ENCODE measurements around the gene CASP10. TPM values are rescaled to one million over a fixed set of nuclear protein-coding genes. Genes with fewer than 3 reads are reported as not detected.

CASP10 gene
- total and polyA plus RNA-seq, 8 donors = 2.6 to 34.9 (median 9.6) TPM

GRCh38 chr2:201260302-201260800 lies 77.4 kb downstream of the CASP10 start, which contains the start of gene CASP8:
Gene CASP8 (plus strand): TSS chr2:201260536. CDS start chr2:201266487, 5,951 bp downstream.
- WGBS, 5 donors = 61 to 82% (median 74%) methylated on average over 10 of the region's 10 CpGs
- peaks cover 6 to 76% (median 36%) of the 10 kb centered on the region in 4 donors for H3K4me1 ChIP-seq
- DNase-seq = peak; percentile 50 to 59
- TF ChIP-seq POLR2A (IDR thresholded peaks at IDR 0.05) (no peak), POLR2AphosphoS5 (IDR thresholded peaks at IDR 0.05) (peak in 2 of 3 donors; percentile 83 to 84), CTCF (IDR thresholded peaks at IDR 0.05) (no peak), EP300 (IDR thresholded peaks at IDR 0.05) (no peak)
- H3K27me3 ChIP-seq = no peaks in the 10 kb centered on the region
- H3K4me3 ChIP-seq = peak within 1 kb of the TSS; percentile 8 to 66 (median 56)
- H3K27ac ChIP-seq = peak within 1 kb of the TSS; percentile 34 to 96 (median 88)
- no peaks in the 10 kb centered on the region for H3K36me3 ChIP-seq
- intact Hi-C loops (cut with DNase I; ENCODE audit: low total_unique reads) = no loop called here
- H3K9me3 ChIP-seq = no peaks in the 10 kb centered on the region

DNA sequence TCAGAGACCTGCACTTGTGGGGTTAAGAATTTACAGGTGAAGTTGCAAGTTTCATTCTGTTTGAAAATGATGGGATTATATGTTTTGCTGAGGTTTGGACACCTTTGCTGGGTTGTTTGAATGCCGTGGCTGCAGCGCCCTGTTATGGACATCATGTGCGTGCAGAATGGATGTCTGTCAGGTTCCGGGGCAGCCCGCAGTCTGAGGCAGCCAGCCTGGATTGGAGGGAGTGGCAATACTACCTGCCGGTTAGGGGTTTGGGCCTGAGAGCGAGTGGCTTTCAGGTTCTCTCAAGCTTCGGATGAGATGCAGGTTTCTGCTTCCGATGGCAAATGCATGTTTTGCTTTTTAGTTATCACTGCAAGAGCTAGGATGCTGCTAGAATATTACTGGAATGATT lies 78.5 kb downstream of the CASP10 start:
- H3K4me1 ChIP-seq = peaks cover 6 to 70% (median 36%) of the 10 kb centered on the region in 4 donors
- peak overlapping the region in 2 of 5 donors; percentile 96 for H3K27ac ChIP-seq
- H3K27me3 ChIP-seq = no peaks in the 10 kb centered on the region
- DNase-seq = no peak
- no peaks in the 10 kb centered on the region for H3K9me3 ChIP-seq
- TF ChIP-seq POLR2A (IDR thresholded peaks at IDR 0.05) = no peak
- TF ChIP-seq EP300 (IDR thresholded peaks at IDR 0.05) = no peak
- no peak for TF ChIP-seq CTCF (IDR thresholded peaks at IDR 0.05)
- no peak for TF ChIP-seq POLR2AphosphoS5 (IDR thresholded peaks at IDR 0.05)
- H3K36me3 ChIP-seq = peaks cover 1 to 5% (median 3%) of the 10 kb centered on the region in 4 donors
- intact Hi-C loops (cut with DNase I; ENCODE audit: low total_unique reads) = no loop called here
- 59 to 79% (median 64%) methylated on average over 9 of the region's 9 CpGs for WGBS, 5 donors
- peak overlapping the region in 3 of 4 donors; percentile 26 to 43 (median 38) for H3K4me3 ChIP-seq

GRCh38 chr2:201261906-201262305 lies 79.0 kb downstream of the CASP10 start:
- DNase-seq = no peak
- H3K27ac ChIP-seq = peak overlapping the region in 2 of 5 donors; percentile 96
- WGBS, 5 donors = 65 to 80% (median 76%) methylated on average over 2 of the region's 2 CpGs

DNA sequence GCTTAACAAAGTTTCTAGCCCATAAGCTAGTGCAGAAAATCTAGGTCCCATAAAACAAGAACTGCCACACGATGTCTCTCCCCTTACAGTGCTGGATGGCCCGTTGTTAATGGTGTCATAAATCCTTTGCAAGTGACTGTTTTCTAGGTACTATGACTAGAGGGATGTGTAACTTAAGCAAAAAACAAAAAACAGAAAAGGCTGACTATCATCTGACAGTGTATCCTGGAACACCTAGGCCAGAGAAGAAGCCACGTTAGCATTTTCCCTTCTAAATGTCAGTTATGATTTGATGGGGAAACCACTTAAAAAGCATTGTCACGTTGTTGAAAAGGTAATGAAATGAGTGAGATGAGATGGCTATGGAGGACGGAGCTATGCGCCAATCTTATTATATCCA lies 79.8 kb downstream of the CASP10 start:
- peaks cover 6 to 58% (median 27%) of the 10 kb centered on the region in 4 donors for H3K4me1 ChIP-seq
- no peak for TF ChIP-seq EP300 (IDR thresholded peaks at IDR 0.05)
- no peak for TF ChIP-seq POLR2AphosphoS5 (IDR thresholded peaks at IDR 0.05)
- TF ChIP-seq POLR2A (IDR thresholded peaks at IDR 0.05) = no peak
- no peak for TF ChIP-seq CTCF (IDR thresholded peaks at IDR 0.05)

More at GRCh38 chr2:201261906-201262305, 79.0 kb downstream of the CASP10 start:
- intact Hi-C loops (cut with DNase I; ENCODE audit: low total_unique reads) = no loop called here
- Histone ChIP-seq H3K36me3 (peaks cover 5 to 9% (median 7%) of the 10 kb centered on the region in 4 donors), H3K4me3 (peak overlapping the region in 3 of 4 donors; percentile 26 to 43 (median 38)), H3K4me1 (peaks cover 6 to 66% (median 35%) of the 10 kb centered on the region in 4 donors), H3K9me3 (no peaks in the 10 kb centered on the region), H3K27me3 (no peaks in the 10 kb centered on the region)
- TF ChIP-seq POLR2A (IDR thresholded peaks at IDR 0.05) (no peak), CTCF (IDR thresholded peaks at IDR 0.05) (no peak), POLR2AphosphoS5 (IDR thresholded peaks at IDR 0.05) (no peak), EP300 (IDR thresholded peaks at IDR 0.05) (no peak)

More for the DNA sequence above, 79.8 kb downstream of the CASP10 start:
- Histone ChIP-seq H3K27me3 (no peaks in the 10 kb centered on the region), H3K4me3 (no peak overlapping the region), H3K9me3 (no peaks in the 10 kb centered on the region), H3K27ac (no peak overlapping the region), H3K36me3 (peaks cover 12 to 18% (median 15%) of the 10 kb centered on the region in 4 donors)
- no peak for DNase-seq
- intact Hi-C loops (cut with DNase I; ENCODE audit: low total_unique reads) = no loop called here
- WGBS, 5 donors = 65 to 80% (median 72%) methylated on average over 6 of the region's 6 CpGs

Data from stomach (tissue), 9 donors.